Measurements from ENCODE around the gene KRT222.

KRT222 gene

DNA sequence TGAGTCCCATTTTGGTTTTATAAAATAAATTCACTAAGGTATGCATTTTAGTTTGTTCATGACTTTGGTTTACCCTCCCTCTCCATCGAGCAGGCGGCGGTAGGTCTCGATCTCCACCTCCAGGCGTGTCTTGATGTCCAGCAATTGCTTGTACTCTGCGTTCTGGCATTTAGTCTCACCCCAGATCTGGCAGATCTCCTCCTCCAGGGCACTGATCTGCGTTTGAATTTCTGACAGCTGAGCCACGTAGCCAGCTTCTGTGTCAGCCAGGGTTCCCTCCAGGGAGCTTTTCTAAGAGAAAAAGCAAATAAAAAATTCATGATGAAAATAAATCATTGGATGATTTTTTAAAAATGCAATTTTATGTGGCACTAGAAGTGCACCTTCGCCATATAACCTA is 34.4 kb upstream of the KRT222 start:
- H3K4me3 ChIP-seq (ENCODE audit: low read depth, low read length): no peak overlapping the region
- TF ChIP-seq CTCF (conservative IDR thresholded peaks at IDR 0.05; ENCODE audit: low read depth, low read length): no peak
- no peak for DNase-seq (ENCODE audit: low read depth)

- TF ChIP-seq CTCF (conservative IDR thresholded peaks at IDR 0.05; ENCODE audit: low read depth, low read length): no peak
- DNase-seq (ENCODE audit: low read depth): no peak
- H3K4me3 ChIP-seq (ENCODE audit: low read depth, low read length): no peak overlapping the region
Observed at GRCh38 chr17:40697297-40697696, 32.3 kb upstream of the KRT222 start.

DNA sequence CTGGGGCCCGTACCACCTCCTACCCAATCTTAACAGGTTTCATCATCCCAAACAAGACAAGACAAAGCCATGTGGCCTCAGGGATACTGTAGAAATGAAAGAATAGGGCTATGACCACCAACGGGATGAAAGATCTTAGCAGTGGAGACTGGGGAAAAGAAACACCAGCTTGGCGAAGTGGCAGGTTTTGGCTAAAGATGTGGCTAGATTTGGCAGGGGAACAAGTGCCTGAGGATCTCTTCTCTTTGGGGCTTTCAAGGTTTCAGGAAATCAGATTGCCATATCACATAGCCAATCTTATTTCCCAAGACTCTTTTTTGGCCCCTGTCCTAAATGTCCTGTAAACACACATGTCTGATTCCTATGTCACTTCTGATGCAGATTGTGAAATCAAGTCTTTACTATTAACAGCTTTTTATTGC is 31.7 kb upstream of the KRT222 start:
- H3K4me3 ChIP-seq (ENCODE audit: low read depth, low read length): no peak overlapping the region
- no peak for TF ChIP-seq CTCF (conservative IDR thresholded peaks at IDR 0.05; ENCODE audit: low read depth, low read length)
- DNase-seq (ENCODE audit: low read depth): no peak

GRCh38 chr17:40695874-40696472 is 31.0 kb upstream of the KRT222 start:
- no peak for DNase-seq (ENCODE audit: low read depth)
- no peak for TF ChIP-seq CTCF (conservative IDR thresholded peaks at IDR 0.05; ENCODE audit: low read depth, low read length)
- H3K4me3 ChIP-seq (ENCODE audit: low read depth, low read length): no peak overlapping the region

DNA sequence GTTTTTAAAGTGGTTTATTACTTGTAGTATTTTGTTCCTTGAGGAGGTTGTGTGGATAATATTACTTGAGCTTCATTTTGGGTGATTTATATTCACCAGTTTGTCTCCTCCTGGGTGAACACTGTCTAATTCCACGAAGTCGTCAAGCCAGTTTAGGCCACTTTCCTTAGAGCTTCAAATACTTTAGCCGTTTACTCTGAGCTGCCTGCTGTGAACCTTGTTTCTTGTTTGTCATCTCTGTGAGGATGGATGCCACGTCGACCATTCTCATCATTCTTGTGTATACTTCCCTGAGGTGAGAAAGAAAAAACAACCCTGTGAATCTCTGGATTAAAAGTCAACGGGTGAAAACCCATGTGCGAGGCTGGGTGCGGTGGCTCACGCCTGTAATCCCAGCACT is 29.6 kb upstream of the KRT222 start:
- H3K4me3 ChIP-seq (ENCODE audit: low read depth, low read length): no peak overlapping the region
- TF ChIP-seq CTCF (conservative IDR thresholded peaks at IDR 0.05; ENCODE audit: low read depth, low read length): no peak
- no peak for DNase-seq (ENCODE audit: low read depth)

DNA sequence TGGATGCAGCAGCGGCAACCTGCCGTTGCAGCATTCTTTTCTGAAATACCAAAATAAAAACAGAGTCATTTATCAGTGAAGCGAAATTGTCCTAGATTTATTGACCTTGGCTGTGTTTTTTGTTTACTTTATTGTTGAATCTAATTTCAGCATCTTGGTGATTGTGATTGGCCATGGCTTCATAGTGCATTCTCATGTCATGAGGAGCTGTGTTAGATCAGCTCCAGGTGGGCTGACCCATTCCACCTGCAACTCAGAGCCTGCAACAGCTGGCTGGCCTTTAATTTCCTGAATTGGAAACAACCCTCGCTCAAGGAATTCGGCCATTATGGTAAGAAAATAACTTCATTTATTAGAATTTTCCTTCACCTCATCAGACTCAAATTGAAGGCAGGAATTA is 22.1 kb upstream of the KRT222 start:
- TF ChIP-seq CTCF (conservative IDR thresholded peaks at IDR 0.05; ENCODE audit: low read depth, low read length): no peak
- no peak for DNase-seq (ENCODE audit: low read depth)
- no peak overlapping the region for H3K4me3 ChIP-seq (ENCODE audit: low read depth, low read length)

GRCh38 chr17:40686192-40686591 is 21.2 kb upstream of the KRT222 start:
- no peak for DNase-seq (ENCODE audit: low read depth)
- no peak overlapping the region for H3K4me3 ChIP-seq (ENCODE audit: low read depth, low read length)
- TF ChIP-seq CTCF (conservative IDR thresholded peaks at IDR 0.05; ENCODE audit: low read depth, low read length): no peak

All from choroid plexus epithelial cell (primary cell).